Measurements from ENCODE around the gene ARID5B.

Gene ARID5B

DNA sequence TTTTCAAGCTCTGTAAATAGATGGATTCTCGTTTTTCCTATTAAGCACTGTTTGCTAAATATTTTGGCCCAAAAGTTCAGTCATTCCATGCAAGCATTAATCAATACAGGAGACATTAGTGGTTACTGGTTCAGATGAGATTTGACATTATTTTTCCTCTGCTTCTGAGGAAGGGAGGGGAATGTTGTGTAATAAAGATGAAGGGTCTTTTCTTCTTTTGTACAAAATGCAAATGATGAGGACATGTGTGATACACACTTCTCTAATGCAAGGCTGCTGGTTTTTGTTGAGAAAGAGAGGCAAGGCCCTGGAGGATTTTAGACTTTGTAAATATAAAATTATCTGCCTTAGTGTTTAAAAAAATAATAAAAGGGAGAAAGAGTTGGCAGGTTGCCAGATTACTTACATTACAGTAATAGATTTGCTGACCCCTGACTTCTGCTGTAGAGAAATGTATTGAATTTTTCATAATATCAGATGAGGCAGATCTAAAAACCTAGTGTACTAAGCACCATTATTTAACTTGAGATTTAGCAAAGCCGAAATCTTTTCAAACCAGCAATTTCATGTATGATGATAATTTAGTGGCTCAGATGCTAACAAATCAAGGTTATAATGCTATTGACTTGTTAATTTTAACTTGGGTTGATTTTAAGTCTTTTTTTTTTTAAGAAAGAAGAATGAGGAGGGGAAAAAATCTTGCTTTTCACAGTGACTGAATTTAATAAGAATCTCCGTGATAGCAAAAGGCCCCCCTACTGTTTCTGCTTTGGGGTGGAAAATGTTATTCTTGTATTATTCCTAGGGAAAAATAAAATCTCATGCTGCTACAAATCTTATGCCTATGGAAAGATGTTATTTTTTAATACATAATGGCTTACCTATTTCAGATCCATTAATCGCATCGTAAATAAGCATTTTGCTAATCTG, 180.1 kb downstream of the ARID5B start:
- peak; percentile 52 for DNase-seq

GRCh38 chr10:62082271-62082656, 180.8 kb downstream of the ARID5B start:
- DNase-seq: no peak

- DNase-seq: peak; percentile 59
Measured at GRCh38 chr10:62082729-62083411, 181.4 kb downstream of the ARID5B start.

DNA sequence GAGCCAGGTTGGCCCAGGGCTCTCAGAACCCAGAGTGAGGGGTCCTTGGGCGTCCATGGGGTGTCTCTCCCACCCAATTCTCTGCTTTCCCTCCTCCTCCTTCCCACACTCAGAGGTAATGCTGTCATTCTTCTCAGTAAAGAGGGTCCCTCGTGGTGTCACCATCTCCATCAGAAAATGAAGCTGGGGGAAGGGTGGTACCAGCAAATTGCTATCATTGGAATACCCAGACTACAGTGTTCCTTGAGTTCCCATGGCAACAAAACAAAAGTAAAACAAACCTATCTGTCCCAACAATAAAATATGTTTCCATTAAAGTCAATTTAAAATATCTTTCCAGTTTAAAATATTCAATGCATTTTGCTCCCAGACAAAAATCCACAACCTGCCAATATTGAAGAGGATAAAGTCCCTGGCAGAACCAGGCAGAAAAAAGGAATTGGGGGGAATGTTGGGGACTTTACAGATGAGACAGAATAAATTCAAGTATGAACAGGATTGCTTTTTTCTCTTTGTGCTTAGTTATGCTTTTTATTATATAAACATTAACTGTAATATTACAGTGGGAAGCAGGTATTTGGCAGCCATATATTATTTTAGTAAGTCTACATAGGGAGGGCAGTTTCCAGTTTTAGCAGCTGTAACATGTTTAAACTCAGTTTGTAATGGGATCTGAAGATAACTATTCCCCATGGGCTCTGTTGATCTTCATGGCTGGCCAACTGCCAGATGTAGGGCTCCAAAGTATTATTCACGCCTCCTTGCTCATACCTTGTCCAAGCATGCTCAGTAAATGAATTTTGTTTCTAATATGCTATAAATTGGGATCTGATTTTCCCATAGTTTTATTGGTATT, 182.1 kb downstream of the ARID5B start:
- peak; percentile 82 for DNase-seq

DNA sequence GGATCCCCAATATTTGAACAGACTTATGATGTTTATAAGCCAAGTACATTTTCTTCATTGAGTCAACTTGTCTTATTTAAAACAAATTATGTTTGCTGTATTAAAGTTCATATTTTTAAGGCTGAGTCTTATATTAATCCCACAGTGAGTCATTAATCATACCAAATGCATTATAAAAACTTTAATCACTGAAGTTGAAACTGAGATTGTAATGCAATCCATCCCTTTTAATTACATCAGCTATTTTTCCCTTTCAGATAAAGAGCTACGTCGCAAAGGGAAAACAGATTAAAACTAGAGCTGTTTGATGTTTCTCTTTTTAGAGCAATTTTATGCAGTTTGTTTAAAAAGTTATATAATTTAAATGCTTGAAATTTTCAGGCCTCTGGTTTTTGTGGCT, 183.0 kb downstream of the ARID5B start:
- peak; percentile 72 for DNase-seq

DNA sequence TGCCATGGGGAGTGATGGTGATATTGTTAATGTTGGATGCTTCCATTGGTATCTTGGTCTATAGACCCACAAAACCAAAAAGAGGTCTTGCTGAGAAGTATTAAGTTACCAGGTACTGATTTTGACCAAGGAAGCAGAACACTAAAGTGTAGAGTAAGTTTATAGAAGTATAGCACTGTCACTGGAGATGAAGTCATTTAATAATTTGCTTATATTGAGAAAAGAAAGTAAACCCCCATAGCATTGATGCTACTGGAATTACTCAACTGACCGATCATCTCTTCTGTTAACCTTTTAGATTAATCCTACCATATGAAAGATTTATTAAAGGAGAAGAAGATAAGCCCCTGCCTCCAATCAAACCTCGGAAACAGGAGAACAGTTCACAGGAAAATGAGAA, 183.9 kb downstream of the ARID5B start:
- DNase-seq: no peak

DNA sequence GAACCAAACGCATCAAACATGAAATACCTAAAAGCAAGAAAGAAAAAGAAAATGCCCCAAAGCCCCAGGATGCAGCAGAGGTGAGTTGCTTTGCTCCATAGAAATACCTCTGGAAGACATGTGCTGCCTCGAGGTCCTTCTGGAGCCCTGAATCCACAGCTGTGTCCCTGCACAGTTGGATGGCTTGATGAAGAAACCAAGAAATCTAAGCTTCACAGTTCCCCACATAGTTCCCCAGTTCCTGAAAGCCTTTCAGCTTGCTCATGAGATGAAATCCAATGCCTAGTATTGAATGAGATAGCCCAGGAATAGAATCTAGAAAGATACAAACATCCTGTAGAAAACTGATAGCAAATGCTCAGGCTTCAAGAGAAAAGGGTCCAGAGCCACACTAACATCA, 184.3 kb downstream of the ARID5B start:
- DNase-seq: no peak

DNA sequence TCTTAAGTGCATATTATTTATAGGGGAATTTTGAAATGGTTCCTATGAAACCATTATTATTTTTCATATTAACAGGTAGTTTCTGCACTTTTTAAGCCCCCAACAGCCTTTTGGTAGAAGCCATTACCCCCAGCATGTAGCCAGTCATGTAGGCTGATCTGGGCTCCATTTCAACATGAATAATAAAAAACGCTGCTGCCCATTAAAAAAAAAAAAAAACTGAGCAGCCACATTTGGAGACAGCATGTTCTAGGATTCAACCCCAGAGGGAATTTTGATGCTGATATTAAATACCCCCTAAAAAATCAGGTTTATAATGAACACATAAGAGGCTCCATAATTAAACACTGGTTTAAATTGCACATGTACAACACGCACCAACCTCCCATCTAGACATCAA, 185.8 kb downstream of the ARID5B start:
- no peak for DNase-seq

GRCh38 chr10:62088786-62089185, 187.3 kb downstream of the ARID5B start:
- no peak for DNase-seq

DNA sequence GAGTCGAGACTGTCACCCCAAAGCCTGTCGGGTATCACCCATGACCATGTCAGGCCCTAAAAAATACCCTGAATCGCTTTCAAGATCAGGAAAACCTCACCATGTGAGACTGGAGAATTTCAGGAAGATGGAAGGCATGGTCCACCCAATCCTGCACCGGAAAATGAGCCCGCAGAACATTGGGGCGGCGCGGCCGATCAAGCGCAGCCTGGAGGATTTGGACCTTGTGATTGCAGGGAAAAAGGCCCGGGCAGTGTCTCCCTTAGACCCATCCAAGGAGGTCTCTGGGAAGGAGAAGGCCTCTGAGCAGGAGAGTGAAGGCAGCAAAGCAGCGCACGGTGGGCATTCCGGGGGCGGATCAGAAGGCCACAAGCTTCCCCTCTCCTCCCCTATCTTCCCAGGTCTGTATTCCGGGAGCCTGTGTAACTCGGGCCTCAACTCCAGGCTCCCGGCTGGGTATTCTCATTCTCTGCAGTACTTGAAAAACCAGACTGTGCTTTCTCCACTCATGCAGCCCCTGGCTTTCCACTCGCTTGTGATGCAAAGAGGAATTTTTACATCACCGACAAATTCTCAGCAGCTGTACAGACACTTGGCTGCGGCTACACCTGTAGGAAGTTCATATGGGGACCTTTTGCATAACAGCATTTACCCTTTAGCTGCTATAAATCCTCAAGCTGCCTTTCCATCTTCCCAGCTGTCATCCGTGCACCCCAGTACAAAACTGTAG, 191.0 kb downstream of the ARID5B start:
- no peak for DNase-seq

DNA sequence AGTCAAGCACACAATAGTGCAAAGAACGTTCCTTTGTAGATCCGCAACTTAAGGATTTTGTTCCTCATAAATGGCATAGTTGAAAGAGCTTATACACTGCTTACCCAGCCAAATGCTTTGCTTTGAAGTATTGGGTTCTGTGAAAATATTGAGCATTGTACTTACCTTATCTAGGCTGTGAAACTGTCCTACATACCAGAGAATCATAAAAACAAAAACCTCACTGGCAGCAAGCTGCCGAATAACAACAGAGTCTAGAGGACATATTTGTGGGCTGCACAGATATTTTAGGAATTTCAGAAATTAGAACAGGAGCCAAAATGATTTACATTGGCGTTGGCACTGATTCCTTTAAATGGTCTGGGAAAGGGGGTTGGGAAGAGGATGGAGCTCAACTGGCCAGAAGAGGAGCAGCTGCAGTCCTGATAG, 192.4 kb downstream of the ARID5B start:
- peak; percentile 94 for DNase-seq

DNA sequence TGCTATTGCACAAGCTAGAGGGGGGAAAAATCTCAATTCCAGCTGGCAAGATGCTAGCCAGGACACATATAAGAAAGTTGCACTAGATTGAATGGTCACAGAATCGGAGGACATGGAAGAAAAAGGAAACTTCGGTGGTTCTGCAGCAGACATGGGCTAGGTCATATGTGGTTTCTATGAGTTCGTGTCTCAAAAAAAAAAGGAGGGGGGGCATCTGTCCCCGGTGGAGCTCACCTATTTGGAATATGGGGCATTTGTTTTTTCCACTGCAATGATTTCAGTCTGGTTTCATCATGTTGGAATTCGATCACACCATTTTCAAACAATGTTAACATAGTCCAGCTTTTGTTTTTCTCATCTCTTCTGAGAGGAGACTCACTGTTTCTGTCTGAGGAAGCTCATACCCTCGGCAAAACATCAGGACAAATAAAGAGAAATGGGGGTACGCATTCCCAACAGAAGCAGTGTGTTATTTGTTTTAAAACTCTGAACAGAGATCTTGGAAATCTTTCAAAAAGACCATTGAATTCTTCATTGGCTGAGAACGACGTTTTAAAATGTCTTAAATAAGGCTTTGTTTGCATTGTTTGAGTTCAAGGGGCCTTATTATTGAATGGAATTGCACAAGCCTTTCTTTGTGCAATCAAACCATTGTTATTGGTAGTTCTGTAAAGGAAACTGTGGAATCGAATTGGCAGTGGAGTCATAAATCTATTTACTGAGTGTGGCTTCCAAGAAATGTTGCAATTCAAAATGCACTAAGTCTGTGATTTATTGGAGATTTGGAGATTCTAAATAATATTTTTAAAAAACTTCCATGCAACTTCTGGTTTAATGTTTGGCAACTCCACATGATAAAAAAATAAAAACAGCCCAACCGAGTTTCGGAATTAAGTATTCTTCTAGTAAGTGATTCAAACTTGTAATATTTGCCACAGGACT, 194.0 kb downstream of the ARID5B start:
- peak; percentile 88 for DNase-seq

DNA sequence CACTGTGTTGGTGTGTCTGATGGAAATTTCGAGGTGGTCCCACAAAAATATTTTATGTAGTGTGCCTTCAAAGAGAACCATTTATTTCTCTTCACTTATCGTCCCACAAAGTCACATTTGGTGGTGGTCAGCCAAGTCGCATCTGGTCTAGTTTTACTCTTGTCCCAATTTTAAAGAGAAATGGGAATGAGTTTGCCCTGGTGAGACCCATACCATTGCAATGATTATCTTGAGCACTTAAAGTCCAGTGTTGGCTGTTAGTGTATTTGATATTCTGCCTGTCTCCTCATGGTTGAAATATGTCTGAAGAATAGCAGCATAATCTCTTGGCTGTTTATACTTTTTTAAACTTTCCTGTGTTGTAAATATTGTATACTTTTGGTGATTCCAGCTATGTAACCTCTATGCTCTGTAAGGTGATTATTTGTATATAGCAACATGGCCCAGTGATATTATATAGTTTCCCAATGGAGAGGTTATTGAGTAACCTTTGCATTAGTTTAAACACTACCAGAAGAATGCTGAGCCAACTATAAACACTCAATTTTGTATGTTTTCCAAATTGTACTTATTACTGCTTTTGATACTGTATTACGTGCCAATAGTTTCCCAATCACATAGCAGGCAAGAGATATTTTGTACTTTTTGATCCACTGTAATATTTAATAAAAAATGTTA, 194.9 kb downstream of the ARID5B start:
- DNase-seq: no peak

DNA sequence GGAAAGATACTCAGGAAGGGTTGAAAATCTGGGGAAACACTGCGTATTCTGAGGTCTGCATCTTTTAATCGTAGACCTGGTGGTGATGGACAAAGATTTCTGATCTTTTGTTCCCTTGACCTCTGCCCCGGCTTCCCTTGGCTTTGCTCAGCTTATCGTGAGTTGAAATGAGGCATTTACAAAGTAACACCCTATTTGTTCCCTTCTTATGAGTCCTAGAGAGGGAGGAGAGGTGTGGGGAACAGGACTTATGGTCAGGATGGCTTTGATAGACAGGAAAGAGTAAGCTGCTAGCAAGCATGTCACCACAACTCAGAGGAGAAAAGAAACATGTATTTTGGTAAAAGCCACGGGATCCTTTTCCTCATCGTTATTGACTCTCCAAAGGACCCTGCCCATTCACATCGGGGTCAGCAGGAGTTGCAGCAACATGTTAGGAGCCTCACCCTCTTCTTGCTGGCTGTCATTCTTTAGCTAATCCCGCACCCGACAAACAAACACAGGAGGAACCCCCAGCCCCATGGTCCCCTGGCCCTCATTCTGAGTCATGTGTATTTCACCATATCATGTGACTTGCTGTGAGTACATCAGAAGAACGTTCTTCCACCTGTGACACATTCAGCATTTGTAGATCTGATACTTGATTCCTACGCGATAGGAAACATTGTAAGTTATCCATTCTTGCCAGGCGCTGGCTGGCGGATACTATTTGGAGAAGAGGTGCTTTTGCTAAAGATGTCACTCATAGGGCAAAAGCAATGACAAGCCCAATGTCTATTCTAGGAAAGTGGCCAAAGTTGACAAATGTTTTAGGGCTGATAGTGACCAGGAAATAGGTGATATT, 197.0 kb downstream of the ARID5B start:
- no peak for DNase-seq

DNA sequence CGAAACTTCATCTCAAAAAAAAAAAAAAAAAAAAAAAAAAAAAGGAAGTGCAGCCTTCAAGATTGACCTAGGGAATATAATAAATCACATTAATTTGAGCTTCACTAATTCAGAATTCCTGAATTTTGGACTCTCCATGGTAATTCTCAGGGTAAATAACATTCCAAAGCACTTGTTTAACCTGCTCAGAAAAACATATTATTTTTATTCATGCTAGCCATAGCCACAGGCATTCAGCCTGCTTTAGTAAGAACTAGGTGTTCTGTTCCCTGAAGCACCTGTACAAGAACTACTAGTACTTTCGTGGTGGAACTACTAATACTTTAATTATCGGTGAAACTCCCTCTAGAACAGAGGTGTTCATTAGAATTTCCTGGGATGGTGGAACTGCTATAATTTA, 197.8 kb downstream of the ARID5B start:
- DNase-seq: no peak

DNA sequence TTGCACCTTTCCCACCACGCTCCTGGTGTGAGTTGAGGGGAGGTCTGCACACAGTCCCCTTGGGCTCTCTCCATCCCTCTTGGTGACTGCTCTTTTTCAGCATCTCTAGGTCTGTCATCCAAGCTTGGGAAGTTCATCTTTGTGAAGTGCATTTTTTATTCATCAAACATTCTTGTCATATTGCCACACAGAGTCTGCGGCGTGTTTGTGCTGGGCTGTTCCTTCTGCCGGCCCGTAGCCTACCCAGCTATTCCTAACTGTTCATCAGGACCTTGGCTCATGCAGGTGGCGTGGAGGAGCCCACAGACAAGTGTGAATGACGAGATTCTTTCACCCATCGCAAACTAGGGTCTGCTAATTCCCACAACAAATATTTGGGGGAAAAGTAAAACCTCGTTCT, 202.4 kb downstream of the ARID5B start:
- DNase-seq: no peak

- no peak for DNase-seq
Measured at GRCh38 chr10:62106929-62107519, 205.5 kb downstream of the ARID5B start.

GRCh38 chr10:62108759-62109586, 207.5 kb downstream of the ARID5B start:
- DNase-seq: no peak

All from fibroblast of skin of scalp (primary cell).